B cell (primary cell): Measurements from ENCODE around the gene NTM. TPM values are rescaled to one million over a fixed set of nuclear protein-coding genes. Genes with fewer than 3 reads are reported as not detected.

Experiments used
- ATAC-seq: fragments of 200-7000 bp; cut with Tn5 transposase; one replicate; pipeline ENCODE4 v1.10.0; 2021; ENCODE audit warnings: low read depth, mild to moderate bottlenecking, moderate number of reproducible peaks, moderate library complexity
- CTCF ChIA-PET: fragments of 350-600 bp; sonication (Branson Sonifier 250); formaldehyde crosslinking; loops from one replicate; lab custom pipeline; 2021; ENCODE audit warnings: antibody characterized with exemption, inconsistent platforms; lab: Charles Lee
- POLR2A ChIA-PET: fragments of 350-600 bp; sonication (Branson Sonifier 250); formaldehyde crosslinking; loops from one replicate; lab custom pipeline; 2021; ENCODE audit warnings: antibody characterized with exemption; lab: Charles Lee
- DNase-seq: peaks from one replicate; pipeline ENCODE4 v3.0.0; 2013
- H2AFZ ChIP-seq: 2 replicates; pipeline ENCODE4 v1.6.1; 2012; ENCODE audit warnings: mild to moderate bottlenecking, low read depth, low read length; ENCODE audit not compliant: insufficient read depth, poor library complexity, severe bottlenecking
- H3K27ac ChIP-seq, 2 donors: 1 replicate in 1 of 2; 2 replicates in 1 of 2; pipeline ENCODE4 v1.5.1; 2012 to 2013; ENCODE audit warnings: low read length in 2 of 2, mild to moderate bottlenecking in 2 of 2, moderate library complexity in 1 of 2
- H3K27me3 ChIP-seq, 4 experiments: fragments of 200-600 bp in 1 of 4; sonication (generic) in 1 of 4; replicated peaks in 1 of 4; 1 replicate in 2 of 4; 2 replicates in 2 of 4; pipeline versions ENCODE4 v1.6.1 to v1.7.0; 2013 to 2016; ENCODE audit warnings: low read length in 3 of 4, mild to moderate bottlenecking in 2 of 4, mixed read lengths in 1 of 4, moderate library complexity in 1 of 4; ENCODE audit not compliant: insufficient read depth in 4 of 4, control insufficient read depth in 3 of 4; ENCODE audit errors: control extremely low read depth in 1 of 4
- H3K36me3 ChIP-seq, 2 experiments: replicated peaks in 1 of 2; 1 replicate in 1 of 2; 2 replicates in 1 of 2; pipeline versions ENCODE4 v1.6.1 to v1.7.1; 2013; ENCODE audit warnings: low read length in 1 of 2; ENCODE audit not compliant: insufficient read depth in 2 of 2, control insufficient read depth in 1 of 2; ENCODE audit errors: control extremely low read depth in 1 of 2, extremely low read depth in 1 of 2
- H3K4me1 ChIP-seq, 2 donors: fragments of 200-600 bp in 1 of 2; sonication (generic) in 1 of 2; 1 replicate in 1 of 2; 2 replicates in 1 of 2; pipeline versions ENCODE4 v1.5.1 to v1.6.1; 2013 to 2017; ENCODE audit warnings: low read length in 2 of 2; ENCODE audit not compliant: control insufficient read depth in 2 of 2, insufficient read depth in 2 of 2
- H3K4me2 ChIP-seq: replicated peaks from 2 replicates; pipeline ENCODE3; 2012; ENCODE audit warnings: mild to moderate bottlenecking, low read depth, low read length; ENCODE audit not compliant: poor library complexity, severe bottlenecking
- H3K4me3 ChIP-seq, 5 experiments: fragments of 200-600 bp in 1 of 5; sonication (generic) in 1 of 5; 1 replicate in 3 of 5; 2 replicates in 2 of 5; pipeline versions ENCODE4 v1.5.1 to v1.7.0; 2011 to 2016; ENCODE audit warnings: low read length in 4 of 5, mild to moderate bottlenecking in 4 of 5, low read depth in 2 of 5, control low read depth in 1 of 5, moderate library complexity in 1 of 5; ENCODE audit not compliant: insufficient read depth in 1 of 5; ENCODE audit errors: control extremely low read depth in 1 of 5, extremely low read depth in 1 of 5
- H3K79me2 ChIP-seq: fragments of 200-600 bp; sonication (generic); one replicate; pipeline ENCODE4 v1.6.0; 2016; ENCODE audit warnings: low read length; ENCODE audit not compliant: control insufficient read depth, insufficient read depth
- H3K9ac ChIP-seq: fragments of 200-600 bp; sonication (generic); 2 replicates; pipeline ENCODE4 v1.6.1; 2017; ENCODE audit warnings: mild to moderate bottlenecking, low read length, moderate library complexity
- H3K9me3 ChIP-seq, 3 donors: one replicate each; pipeline versions ENCODE4 v1.6.1 to v1.7.1; 2013; ENCODE audit warnings: low read length in 2 of 3; ENCODE audit not compliant: control insufficient read depth in 2 of 3, insufficient read depth in 1 of 3; ENCODE audit errors: control extremely low read depth in 1 of 3
- H4K20me1 ChIP-seq: 2 replicates; pipeline ENCODE4 v1.6.0; 2012; ENCODE audit warnings: mild to moderate bottlenecking, low read length; ENCODE audit not compliant: insufficient read depth, control insufficient read depth, poor library complexity, severe bottlenecking
- H3K27ac Mint-ChIP-seq: one replicate; pipeline ENCODE4 v1.8.0; 2021; ENCODE audit warnings: mixed read lengths
- H3K27me3 Mint-ChIP-seq: one replicate; pipeline ENCODE4 v1.8.0; 2021; ENCODE audit warnings: mixed read lengths
- H3K4me1 Mint-ChIP-seq: one replicate; pipeline ENCODE4 v1.8.0; 2021; ENCODE audit warnings: mixed read lengths
- H3K4me3 Mint-ChIP-seq: one replicate; pipeline ENCODE4 v1.8.0; 2021; ENCODE audit warnings: mixed read lengths
- H3K9me3 Mint-ChIP-seq: one replicate; pipeline ENCODE4 v1.8.0; 2022; ENCODE audit warnings: mixed read lengths; ENCODE audit not compliant: insufficient read depth
- EZH2 ChIP-seq: IDR thresholded peaks from 2 replicates; pipeline ENCODE4 v1.6.1; 2012; ENCODE audit warnings: borderline replicate concordance, low read depth, mild to moderate bottlenecking, moderate library complexity, low read length; ENCODE audit not compliant: insufficient read depth, poor library complexity, severe bottlenecking
- WGBS: methylation state at CpG from one replicate; pipeline ENCODE4 v1.1.5; 2013; ENCODE audit warnings: missing lambda C conversion rate; ENCODE audit not compliant: insufficient coverage; 5-methylcytosine and 5-hydroxymethylcytosine counted together
- intact Hi-C: fragments of 100-400 bp; cut with micrococcal nuclease; formaldehyde crosslinking; loops from one replicate; pipeline ENCODE4 v1.10.0; 2022
- polyA plus RNA-seq: library from polyadenylated mRNA; depleted of rRNA; stranded (reverse); fragments of >200 nt; gene quantifications from 2 replicates; pipeline ENCODE4 v1.2.3, GENCODE V29; 2012
- total RNA-seq, 2 donors: library from RNA; stranded (reverse); fragments of 120-200 nt in 1 of 2; gene quantifications; 1 replicate in 1 of 2; 2 replicates in 1 of 2; pipeline versions ENCODE4 v1.2.3 to v1.2.4, GENCODE V29; 2013 to 2022
- TF ChIP-seq, protein P1 (sequence below): fragments of 200-600 bp; IDR thresholded peaks from one replicate; pipeline ENCODE4 v1.8.0; 2022; ENCODE audit warnings: antibody characterized with exemption, mild to moderate bottlenecking

NTM gene
- total and polyA plus RNA-seq, 2 donors (not counting 1 experiment from before 2014, with no cell fraction given), result not detected

DNA sequence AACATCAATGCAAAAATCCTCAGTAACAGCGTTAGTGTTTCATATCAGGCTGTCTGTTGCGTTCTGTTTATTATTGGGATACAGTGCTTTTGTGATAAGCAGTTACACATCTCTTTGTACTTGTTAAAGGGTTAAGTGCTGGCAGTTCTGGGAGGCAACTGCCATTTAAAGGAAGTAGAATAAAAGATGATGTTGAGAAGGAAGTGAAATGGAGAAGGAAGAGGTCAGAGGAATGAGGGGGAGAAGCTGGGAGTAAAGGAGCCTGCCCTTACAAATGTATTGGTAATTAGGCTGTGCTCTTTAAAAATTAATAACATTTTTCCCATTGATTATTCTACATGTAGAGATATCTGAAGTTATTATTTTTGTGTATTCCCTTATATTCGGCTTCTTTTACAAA, 674.7 kb downstream of the NTM start:
- Histone ChIP-seq H3K4me2 (no peak overlapping the region), H3K27ac (no peak overlapping the region), H3K79me2 (no peaks in the 10 kb centered on the region), H2AFZ (no peak overlapping the region), H4K20me1 (no peaks in the 10 kb centered on the region), H3K36me3 (no peaks in the 10 kb centered on the region), H3K4me1 (no peaks in the 10 kb centered on the region), H3K4me3 (no peak overlapping the region), H3K9me3 (no peaks in the 10 kb centered on the region), H3K9ac (no peak overlapping the region), H3K27me3 (no peaks in the 10 kb centered on the region)
- TF ChIP-seq EZH2, result no peak
- TF ChIP-seq, protein P1, sequence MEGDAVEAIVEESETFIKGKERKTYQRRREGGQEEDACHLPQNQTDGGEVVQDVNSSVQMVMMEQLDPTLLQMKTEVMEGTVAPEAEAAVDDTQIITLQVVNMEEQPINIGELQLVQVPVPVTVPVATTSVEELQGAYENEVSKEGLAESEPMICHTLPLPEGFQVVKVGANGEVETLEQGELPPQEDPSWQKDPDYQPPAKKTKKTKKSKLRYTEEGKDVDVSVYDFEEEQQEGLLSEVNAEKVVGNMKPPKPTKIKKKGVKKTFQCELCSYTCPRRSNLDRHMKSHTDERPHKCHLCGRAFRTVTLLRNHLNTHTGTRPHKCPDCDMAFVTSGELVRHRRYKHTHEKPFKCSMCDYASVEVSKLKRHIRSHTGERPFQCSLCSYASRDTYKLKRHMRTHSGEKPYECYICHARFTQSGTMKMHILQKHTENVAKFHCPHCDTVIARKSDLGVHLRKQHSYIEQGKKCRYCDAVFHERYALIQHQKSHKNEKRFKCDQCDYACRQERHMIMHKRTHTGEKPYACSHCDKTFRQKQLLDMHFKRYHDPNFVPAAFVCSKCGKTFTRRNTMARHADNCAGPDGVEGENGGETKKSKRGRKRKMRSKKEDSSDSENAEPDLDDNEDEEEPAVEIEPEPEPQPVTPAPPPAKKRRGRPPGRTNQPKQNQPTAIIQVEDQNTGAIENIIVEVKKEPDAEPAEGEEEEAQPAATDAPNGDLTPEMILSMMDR, result no peak
- Mint-ChIP-seq H3K4me3 (no peak overlapping the region), H3K27me3 (no peaks in the 10 kb centered on the region), H3K4me1 (no peaks in the 10 kb centered on the region), H3K9me3 (peaks cover 2% of the 10 kb centered on the region), H3K27ac (no peak overlapping the region)
- no peak for DNase-seq
- intact Hi-C loops, result no loop called here
- POLR2A ChIA-PET, result no interaction called here
- WGBS, result 47% methylated on average over 2 of the region's 3 CpGs
- no peak for ATAC-seq
- CTCF ChIA-PET, result no interaction called here

DNA sequence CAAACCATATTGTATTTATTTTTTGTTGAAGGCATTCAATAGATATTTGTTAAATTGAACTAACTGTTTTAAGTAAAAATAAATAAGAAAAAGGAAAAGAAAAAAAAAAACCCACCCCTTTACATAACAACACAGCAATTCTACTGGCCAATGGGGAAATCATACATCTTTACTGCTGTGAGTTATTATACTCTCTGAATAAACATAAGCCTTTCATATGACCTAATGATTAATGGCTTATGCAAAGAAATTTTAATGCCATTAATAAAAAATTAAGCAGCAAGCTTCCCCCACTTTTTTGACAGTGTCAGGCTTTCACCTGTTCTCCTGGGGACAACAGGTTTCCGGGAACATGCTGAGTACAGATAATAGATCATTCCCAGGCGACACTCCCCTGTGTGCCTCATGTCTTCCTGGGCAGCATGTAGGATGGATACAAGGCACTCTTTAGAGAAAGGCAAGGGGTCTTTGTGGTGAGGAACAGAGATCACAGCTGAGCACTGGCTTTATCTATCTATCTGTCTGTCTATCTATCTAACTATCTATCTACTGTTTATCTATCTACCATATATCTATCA, 676.0 kb downstream of the NTM start:
- WGBS, result no CpG with 5 or more reads among the region's 2 CpGs
- no peak for DNase-seq
- Histone ChIP-seq H3K79me2 (no peaks in the 10 kb centered on the region), H3K4me1 (no peaks in the 10 kb centered on the region), H3K4me2 (no peak overlapping the region), H3K27me3 (no peaks in the 10 kb centered on the region), H3K9ac (no peak overlapping the region), H2AFZ (no peak overlapping the region), H3K36me3 (no peaks in the 10 kb centered on the region), H4K20me1 (no peaks in the 10 kb centered on the region), H3K9me3 (peaks cover 0 to 3% (median 0%) of the 10 kb centered on the region in 3 donors), H3K27ac (no peak overlapping the region), H3K4me3 (no peak overlapping the region)
- Mint-ChIP-seq H3K4me3 (no peak overlapping the region), H3K27ac (no peak overlapping the region), H3K9me3 (peaks cover 2% of the 10 kb centered on the region), H3K27me3 (no peaks in the 10 kb centered on the region), H3K4me1 (no peaks in the 10 kb centered on the region)
- TF ChIP-seq EZH2, result no peak
- TF ChIP-seq, protein P1, result no peak
- no peak for ATAC-seq
- ChIA-PET CTCF (no interaction called here), POLR2A (no interaction called here)
- intact Hi-C loops, result no loop called here
